Eye (tissue), 1 donor: ENCODE results near the gene RAD51B.
"Not testable (repeated sequence)": the region's sequence is repeated elsewhere in the genome, so short reads cannot be mapped to it uniquely, and the experiment has no call there.

Experiments used
- DNase-seq: peaks from one replicate; pipeline ENCODE4 v3.0.0-alpha.2; 2015

The RAD51B gene

DNA sequence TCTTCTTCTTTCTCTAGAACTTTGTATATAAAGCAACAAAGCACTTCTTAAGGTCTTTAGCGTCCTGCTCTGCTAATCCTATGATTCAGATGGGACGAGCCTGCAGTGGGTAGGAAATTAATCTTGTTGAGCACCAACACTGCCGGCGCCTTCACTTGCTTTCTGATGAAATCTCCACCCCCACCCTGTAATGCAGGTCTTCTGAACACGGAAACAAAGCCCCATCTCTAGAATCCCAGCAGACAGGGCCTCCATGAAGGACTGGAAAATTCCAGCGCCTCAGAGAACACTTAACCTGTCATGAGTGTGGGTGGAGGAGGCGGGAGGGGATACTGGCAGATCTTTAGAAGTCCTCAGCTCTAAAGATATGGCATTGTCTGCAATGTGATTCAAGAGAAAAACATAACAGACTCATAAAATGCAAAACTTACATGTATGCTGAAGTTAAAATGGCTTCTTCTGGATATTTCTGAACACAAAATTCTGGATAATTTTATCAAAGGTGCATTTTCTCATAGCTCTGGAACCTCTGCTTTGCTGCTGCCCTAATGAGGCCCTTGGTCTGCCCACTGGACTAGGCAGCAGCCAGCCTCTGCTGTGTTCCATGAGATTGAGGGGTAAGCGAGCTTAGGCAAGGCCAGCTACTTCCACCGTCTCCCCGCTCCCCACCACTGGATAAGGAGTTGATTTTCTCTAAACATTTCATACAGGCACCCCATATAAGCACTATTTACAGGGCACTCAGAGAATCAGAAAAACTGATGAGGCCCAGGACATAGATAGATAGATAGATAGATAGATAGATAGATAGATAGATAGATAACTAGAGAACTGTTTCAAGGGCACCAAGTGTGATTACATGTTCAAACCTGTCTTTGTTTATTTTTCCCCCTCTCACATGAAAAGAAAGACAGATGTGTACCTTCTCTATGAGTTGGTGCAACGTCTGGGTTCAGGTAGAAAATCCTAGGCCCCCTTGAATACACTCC, 930.2 kb downstream of the RAD51B start:
- DNase-seq, result no peak

DNA sequence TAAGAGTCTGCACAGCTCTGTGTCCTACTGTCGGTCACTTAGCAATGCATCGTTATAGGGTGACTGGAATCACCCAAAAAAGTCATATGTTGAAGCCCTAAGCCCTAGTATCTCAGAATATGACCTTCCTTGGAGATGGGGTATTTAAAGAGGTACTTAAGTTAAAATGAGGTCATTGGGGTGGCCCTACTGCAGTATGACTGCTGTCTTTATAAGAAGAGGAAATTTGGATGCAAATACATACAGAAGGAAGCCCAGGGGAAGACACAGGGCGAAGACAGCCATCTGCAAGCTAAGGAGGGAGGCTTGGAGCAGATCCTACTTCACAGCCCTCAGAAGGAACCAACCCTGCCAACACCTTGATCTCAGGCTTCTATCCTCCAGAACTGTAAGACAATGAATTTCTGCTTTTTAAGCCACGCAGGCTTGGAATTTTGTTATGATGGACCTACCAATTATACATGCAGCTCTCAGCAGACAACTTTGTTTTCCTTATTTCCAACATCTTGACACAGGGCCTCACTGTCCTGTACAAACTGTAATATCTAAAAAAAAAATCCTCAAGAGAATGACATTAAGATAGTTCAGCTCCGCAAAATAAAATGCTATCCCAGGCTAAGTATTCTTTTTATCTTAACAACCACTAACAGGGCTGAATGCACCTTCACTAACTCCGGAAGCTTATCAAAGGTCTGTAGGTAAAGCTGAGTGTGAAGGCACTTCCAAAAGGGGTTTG, 932.9 kb downstream of the RAD51B start:
- no peak for DNase-seq

DNA sequence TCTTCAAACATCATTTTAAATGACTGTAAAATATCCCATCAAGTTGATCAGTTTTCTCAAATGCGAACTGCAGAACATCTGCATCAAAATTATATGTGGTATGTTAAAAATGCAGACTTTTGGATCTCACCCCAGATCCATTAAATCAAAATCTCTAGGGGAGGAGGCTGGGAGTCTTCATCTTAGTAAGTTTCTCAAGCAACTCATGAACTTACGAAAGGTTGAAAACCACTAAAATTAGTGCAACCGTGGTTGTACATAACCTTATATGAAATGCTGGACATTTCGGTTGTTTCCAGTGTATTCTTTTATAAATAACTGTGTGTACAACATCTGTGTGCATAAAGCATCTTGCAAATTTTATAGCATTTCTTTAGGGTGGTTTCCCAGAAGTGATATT, 934.1 kb downstream of the RAD51B start:
- DNase-seq, result peak; percentile 38

DNA sequence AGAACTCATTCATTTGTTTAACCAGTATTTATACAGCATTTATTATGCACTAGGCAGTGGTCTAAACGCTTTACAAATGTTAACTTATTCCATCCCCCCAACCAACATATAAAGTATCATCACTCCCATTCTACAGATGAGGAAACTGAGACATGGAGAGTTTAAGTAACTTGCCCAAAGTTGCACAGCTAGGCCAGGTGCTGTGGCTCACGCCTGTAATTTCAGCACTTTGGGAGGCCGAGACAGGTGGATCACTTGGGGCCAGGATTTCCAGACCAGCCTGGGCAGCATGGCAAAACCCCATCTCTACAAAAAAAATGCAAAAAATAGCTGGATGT, 935.4 kb downstream of the RAD51B start:
- no peak for DNase-seq

DNA sequence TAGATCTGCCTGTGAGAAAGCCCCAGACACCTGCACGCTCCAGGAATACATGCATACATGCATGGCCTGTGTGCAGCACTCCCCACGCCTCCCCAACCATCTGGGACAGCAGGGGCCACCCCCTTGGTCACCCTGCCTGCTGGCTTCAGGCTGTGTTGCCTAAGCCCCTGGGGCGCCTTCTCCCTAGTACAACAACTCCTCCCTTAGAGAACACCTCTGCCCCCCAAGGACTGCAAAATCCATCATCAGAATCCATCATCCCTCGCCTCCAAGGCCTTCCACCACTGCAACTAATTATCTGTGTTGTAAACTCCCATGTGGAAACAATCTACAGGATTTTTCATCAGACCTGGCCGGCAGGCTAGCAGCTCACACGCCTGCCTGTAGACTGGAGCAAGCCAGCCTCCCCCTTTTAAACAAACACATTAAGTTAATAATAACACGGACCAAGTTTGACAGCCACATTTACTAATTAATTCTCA, 936.5 kb downstream of the RAD51B start:
- peak; percentile 57 for DNase-seq

DNA sequence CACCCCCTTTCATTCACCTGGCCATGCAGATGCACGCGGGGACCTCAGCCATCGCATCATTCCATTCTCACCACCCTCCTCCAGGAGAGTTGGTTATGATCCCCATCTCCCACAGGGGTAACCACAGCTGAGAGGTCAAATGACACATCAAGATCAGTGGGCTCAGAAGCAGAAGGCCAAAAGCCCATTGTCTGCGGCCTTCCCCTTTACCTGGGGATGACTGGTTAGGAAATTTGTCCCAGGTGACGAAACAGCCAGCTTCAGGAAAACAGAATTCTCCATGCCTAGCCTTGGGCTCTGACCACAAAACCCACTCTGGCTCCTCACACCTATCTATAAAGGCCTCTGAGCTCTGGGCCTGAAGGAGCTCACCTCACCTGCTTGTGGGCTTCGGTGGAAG, 937.2 kb downstream of the RAD51B start:
- no peak for DNase-seq

DNA sequence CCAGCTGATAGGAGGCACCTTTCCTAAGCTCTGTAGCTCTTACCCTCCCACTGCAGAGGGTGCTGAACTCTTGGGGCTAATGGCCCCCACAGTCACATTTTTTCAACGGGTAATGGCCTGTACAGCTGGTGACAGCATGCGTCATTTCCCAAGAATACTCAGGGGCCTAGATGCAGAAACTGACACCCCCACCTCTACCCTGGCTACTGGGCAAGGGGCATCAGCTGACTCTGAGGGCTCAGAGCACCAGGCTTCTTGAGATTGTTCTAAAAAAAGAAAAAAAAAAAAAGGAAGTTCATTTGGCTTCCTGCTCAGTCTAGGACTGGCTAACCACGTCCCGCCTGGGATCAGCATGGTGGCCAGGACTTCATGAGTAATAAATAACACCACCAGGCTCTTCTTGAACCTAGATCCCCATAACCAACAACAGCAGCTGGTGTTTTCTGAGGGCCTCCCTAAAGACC, 938.1 kb downstream of the RAD51B start:
- peak; percentile 29 for DNase-seq

DNA sequence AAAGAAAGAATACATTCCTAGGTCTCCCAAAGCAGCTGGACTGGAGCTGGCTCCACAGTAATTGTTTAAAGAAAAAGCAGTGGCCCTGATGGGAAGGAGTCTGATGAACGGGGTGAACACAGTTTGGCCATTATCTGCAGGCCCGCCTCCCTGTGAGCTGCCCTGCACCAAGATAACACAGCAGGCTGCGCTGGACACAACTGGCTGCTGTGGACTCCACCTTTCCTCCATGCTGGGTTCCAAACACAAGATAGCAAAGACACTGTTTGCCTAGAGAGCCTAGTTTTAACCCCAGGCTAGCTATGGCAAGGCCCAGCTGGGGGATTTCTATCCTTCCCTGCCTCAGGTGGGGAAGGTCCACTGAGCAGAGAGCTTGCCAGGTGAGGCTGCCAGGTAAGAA, 938.7 kb downstream of the RAD51B start:
- no peak for DNase-seq

DNA sequence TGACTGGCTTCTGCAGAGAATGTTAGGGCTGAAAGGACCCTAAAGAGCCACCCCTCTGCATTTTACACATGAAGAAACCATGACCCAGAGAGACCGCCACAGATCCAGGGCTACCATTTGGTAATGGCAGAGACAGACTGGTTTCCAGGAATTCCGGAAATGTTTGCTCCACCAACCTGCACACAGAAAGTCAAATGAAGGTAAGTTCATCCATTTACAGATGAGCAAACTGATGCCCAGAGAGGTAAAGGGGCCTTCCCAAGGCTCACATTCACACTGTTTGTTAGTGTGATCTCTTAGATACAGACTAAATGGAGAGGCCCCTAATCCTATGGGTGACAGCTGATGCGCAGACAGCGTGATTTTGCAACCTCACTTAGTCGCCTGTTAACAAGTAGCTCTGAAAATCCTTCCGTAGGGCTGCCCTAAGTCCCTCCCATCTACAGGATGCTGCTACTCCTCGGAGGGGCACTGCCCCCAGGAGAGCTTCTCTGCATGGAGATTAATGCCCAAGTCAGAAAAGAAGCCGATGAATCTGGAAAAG, 939.5 kb downstream of the RAD51B start:
- no peak for DNase-seq

DNA sequence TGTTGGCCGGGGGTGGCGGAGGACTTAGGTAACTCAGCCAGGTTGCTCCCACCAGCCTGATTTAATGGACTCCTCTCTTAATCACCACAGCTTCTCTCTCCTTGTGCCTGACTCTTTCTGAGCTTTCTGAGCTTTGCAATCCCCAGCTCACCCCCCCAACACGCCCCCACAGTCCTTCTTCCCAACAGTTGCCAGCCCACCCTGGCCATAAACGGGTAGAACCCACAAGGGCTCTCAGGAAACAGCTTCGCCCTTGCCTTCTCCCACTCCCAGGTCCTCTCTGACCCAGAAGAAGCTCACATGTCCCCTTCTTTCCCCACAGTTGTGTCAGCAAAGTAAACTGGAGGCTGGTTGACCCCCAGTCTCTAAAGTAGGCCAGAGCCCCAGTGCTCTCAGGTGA, 940.4 kb downstream of the RAD51B start:
- DNase-seq, result no peak

DNA sequence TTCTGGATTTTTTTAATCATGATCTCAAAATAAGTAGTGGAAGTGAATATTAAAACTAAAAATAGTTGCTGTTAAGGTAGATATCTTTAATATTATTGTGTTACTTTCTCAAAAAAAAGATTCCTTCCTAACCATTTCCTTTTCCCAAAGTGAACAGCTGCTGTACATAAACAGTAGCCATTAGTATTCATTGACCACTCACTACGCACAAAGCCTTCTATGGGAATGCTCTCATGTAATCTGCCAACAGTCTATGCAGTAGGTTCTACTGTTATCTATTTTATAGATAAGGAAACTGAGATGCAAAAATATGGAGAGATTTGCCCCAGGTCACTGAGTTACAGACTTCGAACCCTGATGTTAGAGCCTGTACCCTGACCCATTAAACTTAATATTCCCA, 941.2 kb downstream of the RAD51B start:
- no peak for DNase-seq

DNA sequence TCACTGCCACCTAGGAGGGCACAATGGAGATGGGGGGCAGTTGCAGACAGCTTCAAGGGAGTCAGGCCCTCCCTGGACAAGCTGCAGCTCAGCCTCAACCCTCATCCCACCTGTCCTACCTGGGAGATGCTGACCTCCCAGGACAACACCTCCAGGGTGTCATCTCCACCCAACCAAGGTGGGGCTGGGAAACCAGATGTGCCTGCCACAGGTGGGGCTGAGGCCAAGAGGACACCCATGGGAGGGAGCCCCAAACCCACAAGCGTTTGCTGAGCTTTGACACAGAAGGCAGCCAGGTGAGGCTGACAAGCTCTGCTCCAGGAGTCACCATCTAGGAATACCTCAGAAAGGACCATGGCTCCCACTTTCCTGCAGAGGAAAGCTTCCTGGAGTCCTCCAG, 941.8 kb downstream of the RAD51B start:
- no peak for DNase-seq

DNA sequence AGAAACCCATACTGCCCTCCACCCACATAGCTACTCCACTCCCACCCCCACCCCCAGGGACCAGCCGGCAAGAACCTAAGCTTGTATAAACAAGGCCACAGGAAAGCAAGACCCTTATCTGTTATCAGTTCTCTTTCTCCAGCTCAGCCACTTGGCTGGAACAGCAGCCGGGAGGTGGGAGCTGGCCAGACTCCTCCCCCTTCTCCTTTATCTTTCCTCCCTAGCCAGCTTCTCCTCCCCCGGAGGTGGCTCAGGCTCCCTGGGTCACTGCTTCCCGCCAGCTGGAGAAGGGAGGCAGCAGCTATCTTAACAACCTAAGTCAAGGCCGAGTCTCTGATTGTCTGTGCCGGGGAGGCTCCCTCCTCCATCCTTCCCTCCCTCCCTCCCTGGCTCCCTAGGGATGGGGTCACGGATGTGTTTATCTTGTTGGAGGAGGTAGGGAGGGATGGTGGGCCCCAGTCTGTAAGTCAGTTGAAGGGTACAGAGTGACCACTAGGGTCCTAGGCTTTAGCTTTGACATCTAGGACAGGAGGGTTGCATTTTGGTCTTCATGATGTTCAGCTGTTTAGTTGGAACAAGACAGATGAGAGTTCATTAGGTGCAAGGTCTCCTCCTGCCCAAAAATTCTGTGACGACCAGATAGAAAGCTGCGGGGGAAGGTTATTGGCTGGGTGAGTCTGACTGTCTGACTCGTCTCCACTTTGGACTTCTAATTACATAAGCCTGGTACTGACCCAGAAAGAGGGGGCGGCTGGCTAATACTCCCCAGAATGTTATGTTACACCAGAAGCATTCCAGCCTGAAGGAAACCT, 943.6 kb downstream of the RAD51B start:
- DNase-seq, result peak; percentile 86

DNA sequence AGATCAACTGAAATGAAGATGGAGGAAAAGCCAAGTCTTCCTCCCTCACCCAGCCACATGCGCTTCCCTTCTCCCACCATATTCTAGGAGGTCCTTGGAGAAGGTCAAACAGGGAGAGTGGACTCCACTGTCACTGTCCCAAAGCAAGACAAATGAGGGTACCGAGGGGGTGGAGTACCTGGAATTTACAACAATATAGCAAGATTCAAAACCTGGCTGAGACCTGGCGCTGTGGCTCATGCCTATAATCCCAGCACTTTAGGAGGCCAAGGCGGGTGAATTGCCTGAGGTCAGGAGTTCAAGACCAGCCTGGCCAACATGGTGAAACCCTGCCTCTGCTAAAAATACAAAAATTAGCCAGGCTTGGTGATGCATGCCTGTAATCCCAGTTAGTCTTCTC, 944.3 kb downstream of the RAD51B start:
- DNase-seq, result not testable (repeated sequence)

DNA sequence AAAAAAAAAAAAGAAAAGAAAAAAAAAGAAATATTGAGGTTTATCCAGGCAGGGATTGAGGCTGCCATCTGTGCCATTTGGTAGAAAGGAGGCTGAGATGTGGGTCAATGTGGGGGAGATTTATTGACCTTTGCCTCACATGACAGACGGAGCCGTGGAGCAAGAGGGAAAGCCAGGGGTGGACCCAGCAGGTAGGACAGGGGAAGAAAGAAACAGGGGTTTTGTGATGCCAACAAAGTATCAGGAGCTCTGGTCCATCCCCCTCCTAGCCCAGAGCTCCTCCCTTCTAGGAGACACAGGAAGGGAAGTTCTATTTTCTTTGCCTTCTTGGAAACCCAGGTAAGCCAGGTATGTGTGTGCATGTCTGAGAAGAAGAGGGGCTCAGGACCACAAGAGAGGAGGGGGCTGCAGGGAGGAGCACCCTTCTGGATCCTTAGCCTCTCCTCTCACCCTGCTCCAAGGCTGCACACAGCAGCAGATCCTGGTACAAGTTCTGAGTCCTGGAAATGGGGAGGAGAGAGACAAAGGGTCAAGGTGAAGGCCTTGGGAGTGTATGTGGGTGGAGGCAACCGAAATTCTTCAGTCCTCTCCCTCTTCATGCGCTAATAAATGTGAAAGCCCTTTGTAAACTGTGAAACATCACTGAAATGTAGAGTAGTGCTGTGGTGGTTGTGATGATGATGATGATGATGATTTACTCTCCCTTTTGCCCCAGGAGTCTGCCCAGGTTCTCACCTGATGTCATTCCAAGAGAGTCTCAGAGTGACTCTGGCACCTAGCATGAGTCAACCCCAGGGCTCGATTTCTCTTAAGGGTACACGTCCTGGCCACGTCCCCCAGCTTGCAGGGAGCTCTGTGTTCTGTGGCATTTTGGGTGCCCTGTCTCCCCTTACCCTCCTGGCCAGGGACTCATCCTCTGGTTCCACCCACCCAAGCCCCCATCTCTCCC, 947.0 kb downstream of the RAD51B start:
- no peak for DNase-seq

DNA sequence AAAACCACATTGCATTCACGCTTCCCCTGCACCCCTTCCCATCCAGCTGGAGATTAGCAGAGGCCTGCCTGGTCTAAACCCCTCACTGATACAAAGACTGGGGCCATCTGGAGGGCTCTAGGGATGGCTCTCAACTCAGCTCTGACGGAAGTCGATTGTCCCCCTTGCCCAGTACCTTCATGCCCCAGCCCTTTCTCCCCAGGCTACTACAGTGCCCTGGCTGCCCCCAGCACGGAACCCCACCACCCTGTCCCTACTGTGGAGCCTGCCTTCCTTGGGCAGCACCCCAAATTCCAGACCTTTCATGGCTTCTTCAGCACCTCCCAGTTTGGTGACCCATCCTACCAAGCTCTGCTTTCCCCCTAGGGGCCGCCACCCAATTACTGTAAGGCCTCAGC, 947.7 kb downstream of the RAD51B start:
- no peak for DNase-seq

DNA sequence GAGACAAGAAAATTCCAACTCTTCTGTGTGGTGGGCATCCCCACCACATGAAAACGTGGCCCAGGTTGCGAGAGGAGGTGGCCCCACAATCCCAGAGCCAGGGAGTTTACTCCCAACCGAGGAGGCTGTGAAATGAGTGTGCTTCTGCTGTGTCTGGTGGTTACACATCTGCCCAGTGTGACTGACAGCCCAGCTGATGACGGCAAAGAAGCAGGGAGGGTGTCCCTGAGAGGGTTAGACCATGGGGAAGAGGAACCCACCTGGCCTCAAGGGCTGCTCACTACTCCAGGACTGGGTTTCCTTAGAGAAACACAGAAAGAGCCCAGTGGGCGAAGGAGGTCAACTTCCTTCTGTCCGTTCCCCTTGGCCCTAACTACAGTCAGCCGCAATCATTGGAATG, 948.7 kb downstream of the RAD51B start:
- no peak for DNase-seq

DNA sequence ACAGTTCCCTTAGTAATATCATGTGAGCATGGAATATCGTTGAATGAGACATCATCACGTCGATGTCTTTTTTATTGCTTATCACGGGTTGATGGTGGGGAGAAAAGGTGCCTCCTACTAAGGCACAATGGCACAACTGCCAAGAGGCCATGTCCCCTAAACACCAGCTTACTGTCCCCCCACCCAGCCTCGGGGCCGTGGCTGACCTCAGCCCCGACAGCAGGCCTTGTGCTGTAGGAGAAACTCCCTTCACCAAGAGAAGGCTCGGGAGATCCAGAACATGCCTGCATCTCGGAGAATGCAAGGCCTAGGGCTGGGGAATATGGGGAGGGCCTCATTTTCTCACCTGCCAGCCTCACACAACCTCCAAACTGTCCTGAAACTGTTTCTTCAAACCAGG, 950.5 kb downstream of the RAD51B start:
- no peak for DNase-seq

DNA sequence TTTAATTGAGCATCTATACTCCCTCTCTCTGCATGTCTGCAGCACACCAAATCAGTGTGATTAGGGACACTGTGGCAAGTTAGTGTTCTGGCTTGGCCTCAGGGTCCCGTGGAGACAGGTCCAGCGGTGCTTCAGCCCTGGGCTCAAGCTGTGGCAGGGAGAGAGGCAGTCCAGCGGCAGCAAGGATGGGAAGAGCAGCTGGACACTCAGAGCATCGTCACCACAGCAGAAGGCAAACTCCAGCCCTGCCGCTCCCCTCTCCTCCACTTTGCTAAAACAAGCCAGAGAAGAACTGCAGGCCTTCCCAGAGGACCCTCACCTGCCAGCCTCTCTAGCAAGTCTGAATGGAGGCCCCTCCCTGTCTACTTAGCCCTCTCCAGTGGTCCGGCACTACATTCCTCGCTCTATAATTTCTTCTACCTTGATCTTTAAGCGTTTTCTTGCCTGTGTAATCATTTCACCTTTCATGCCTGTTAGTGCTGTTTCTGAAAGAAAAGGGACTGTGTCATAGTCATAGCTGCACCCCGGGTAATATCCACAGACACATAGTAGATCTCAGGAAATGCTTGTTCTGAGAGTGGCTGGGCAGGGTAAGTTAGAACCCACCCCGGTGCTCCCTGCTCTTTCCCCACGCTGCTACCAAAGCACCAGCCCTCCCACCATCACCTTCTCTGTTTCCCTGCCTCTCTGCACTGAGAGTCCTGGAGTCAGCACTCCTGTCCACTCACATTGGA, 951.1 kb downstream of the RAD51B start:
- no peak for DNase-seq

DNA sequence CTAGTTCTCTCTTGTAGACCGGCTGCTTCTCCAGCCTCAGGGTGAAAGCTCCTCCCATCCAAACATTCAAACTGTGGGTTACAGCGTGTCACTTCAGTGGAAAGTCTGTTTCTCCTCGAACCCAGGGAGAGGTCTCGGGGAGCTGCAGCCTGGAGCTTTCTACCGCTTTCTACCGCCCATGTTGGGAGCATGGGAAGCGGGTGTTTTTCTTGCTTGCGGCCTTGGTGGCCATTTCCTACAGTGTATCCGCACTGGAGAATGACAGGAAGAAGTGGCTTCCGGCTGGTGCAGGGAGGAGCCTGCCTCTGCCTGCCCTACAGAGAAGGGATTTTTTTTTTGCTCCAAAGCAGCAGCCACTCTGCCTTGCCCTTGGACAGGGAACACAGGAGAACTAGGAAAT, 952.1 kb downstream of the RAD51B start:
- DNase-seq, result no peak
